HG03039 (cell line): ENCODE results near the gene MTX1.

Experiments used
- ATAC-seq: cut with Tn5 transposase; IDR thresholded peaks from one replicate; pipeline ENCODE4 v1.9.1; 2021; ENCODE audit warnings: mild to moderate bottlenecking, moderate library complexity; ENCODE audit not compliant: unreplicated experiment

The MTX1 gene

DNA sequence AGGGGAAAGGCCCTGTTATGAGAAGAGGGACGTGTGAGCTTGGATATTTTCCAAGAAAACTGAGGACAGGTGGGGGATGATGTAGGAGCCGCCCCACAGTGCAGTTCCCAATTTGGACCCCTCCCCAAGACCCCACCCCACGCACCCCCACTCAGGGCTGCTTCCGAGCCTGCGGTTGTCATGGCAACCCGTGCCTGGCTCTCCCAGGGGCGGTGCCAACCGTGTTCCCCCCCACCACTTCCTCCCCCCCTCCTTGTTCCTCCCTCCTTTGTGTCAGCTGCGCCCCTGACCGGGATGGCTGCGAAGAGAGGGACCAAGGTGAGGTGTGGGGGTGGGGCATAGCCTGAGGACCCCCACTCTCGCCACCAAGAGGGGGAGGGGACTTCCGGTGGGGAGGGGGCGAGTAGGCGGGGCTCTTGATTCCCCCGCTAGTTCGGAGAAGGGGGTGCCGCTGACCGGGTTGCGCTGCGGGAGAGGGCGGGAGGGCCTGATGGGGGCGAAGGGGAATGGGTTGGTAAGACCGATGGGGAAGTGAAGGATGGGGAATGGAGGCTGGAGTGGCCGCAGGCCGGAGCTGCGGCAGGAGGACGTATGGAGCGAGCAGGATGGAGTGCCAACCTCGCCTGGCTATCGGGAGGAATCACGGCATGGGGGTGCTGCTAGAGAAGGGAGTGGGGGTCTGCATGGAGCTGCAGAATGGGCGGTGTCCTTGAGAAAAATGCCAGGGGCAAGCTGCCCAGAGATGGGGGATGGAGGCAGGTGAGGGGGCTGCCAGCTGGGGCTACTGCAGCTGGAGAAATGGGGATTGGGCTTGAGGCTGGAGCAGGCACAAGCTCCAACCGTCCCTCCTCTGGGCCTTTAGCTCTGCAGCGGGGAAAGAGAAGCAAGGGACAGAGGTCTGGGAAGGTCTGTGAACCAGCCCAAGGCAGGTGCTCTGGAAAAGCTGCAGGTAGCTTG, 33.9 kb upstream of the MTX1 start:
- no peak for ATAC-seq

DNA sequence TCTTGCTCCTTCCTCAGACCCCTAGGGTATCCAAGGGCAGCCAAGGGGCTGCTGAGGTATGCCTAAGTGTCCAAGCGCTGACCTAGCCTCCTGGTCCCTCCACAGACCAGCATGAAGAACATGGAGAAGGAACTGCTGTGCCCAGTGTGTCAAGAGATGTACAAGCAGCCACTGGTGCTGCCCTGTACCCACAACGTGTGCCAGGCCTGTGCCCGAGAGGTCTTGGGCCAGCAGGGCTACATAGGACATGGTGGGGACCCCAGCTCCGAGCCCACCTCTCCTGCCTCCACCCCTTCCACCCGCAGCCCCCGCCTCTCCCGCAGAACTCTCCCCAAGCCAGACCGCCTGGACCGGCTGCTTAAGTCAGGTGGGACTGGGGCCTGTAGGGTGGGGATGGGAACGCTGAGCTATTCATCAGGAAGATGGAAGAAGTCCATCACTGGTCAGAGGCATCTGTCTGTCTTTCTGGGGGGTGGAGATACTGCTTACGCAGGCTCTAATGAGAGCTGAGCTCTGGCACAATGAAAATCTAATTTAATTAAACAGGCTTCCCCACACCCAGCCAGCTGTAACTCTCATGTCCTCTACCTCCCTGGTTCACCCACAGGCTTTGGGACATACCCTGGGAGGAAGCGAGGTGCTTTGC, 33.1 kb upstream of the MTX1 start:
- no peak for ATAC-seq

- no peak for ATAC-seq
Observed at GRCh38 chr1:155175927-155176371, 32.5 kb upstream of the MTX1 start.

- ATAC-seq: no peak
Observed at GRCh38 chr1:155176544-155177071, 31.9 kb upstream of the MTX1 start.

DNA sequence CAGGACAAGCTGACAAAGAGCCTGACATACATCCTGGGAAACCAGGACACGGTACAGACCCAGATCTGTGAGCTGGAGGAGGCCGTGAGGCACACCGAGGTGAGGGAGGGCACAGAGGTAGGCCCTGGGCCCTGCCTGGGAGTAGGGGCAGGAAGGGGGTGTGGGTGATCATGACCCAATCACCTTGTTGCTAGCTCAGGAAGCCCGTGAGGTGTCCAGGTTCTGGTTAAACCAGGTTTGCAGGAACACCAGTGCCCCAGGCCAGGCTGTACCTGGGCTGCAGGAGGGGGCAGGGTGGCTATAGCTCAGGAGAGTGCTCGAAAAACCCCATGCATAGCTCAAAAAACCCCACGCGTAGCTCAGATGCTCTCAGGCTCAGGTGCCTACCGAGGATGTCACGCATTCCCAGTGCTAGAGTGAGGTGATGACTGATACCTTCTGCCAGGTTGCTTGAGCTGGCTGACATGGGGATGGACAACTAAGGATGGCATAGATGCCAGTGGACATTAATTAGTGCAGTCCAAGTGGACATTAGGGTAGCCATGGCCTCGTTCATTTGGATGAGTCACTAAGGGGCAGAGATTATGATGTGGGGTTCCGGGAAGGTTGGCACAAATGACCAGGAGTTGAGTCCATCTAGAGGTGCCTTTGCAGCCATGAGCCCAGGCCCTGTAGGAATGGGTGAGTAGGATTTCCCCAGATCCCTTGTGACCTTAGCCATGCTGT, 31.1 kb upstream of the MTX1 start:
- no peak for ATAC-seq

GRCh38 chr1:155177918-155178281, 30.6 kb upstream of the MTX1 start:
- ATAC-seq: no peak

DNA sequence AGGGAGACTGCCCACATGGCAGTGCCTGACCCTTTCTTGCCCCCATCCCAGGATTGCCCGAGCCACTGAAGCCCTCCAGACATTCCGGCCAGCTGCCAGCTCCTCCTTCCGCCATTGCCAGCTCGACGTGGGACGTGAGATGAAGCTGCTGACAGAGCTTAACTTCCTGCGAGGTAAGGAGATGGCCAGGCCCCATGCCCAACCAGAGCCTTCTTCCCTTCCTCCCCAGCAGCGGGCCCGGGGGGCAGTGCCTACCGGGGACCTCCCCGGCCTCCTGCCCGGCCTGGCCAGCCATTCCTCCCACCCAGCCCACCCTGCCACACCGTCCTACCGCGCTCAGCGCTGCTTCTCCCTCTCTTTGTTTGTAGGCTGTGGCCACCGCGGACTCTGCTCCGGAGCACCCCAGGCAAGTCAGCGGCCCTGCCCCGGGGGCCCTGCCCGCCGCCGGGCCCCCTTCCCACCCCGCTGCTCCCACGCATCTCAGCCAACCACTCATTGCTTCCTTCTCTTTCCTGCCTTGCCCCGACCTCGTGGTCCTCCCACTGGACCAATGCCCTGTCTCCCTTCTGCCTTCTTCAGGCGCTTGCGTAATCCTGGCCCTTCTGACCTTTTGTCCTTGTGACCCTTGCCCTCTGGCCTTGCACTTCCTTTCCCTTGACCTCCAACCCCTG, 29.9 kb upstream of the MTX1 start:
- ATAC-seq: no peak

DNA sequence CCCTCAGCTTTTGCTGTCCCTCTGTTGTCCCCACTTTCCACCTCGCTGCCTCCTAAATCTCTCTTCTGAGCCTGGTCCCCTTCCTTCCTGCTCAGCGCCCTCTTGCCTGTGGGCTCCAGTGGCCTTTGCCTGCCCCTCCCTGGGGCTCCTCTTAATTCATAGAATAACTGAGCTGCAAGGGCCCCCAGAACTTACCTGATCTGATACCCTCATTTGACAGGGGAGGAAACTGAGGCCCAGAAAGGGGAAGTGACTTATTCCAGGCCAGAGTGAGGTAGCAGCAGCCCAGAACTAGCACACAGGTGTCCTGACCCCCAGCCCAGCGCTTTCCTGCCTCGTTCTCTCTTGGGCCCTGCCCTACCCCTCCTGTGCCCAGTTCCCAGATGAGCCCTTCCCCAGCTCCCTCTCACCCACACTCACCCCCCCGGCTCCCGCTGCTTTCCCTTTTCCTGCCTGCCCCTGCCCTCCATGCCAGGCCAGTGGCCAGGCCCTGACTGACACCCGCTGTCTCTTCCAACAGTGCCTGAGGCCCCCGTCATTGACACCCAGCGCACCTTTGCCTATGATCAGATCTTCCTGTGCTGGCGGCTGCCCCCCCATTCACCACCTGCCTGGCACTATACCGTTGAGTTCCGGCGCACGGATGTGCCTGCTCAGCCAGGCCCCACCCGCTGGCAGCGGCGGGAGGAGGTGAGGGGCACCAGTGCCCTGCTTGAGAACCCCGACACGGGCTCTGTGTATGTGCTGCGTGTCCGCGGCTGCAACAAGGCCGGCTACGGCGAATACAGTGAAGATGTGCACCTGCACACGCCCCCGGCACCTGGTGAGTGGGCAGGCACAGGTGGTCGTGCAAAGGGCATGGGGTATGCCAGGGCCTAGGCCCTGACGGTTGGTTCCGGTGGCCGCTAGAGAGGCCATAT, 29.1 kb upstream of the MTX1 start:
- no peak for ATAC-seq

DNA sequence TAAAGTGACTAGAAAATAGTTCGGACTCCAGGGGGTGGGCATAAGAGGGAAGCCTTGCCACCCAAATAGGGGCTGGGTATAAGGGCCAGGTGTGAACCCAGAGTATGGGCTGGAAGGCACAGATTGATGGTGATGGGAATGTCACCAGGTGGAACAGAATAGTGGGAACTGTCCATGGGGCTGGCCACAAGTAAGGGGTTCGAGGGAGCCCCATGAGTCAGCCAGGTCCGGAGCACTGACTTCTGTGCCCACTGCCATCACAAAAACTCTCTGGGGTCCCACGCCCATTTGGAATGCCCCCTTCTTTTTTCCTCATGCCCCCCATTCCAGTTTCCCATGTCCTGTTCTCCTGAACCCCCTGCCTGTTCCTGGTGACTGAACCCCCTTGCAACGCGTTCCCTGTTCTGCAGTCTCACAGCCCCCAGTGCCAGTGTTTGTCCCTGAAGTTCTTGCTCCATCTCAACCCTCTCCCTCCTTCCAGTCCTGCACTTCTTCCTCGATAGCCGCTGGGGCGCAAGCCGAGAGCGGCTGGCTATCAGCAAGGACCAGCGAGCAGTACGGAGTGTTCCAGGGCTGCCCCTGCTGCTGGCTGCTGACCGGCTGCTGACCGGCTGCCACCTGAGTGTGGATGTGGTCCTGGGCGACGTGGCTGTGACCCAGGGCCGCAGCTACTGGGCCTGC, 27.0 kb upstream of the MTX1 start:
- ATAC-seq: no peak

DNA sequence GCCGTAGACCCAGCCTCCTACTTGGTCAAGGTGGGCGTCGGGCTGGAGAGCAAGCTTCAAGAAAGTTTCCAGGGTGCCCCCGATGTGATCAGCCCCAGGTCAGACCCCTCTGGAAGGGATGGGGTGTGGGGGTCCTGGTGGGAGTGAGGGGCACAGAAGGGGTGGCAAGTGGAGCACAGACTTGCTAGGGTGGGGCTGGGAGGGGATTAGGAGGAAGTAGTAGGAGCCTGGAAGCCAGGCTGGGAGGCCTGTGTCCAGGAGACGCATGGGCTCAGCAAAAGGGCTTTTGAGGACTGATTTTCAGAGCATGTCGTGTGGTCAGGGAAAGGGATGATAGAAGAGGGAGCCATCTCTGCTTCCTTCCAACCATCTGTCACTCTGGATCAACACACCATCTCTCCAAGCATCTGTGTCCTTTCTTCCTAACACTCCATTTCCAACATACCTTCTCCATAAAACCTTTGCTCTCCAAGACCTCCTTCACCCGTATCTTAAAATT, 26.4 kb upstream of the MTX1 start:
- no peak for ATAC-seq

DNA sequence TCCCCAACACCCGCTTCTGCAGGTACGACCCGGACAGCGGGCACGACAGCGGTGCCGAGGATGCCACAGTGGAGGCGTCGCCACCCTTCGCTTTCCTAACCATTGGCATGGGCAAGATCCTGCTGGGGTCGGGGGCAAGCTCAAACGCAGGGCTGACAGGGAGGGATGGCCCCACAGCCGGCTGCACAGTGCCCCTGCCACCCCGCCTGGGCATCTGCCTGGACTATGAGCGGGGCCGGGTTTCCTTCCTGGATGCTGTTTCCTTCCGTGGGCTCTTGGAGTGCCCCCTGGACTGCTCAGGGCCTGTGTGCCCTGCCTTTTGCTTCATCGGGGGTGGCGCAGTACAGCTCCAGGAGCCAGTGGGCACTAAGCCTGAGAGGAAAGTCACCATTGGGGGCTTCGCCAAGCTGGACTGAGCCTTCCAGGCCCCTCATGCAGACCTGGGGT, 24.7 kb upstream of the MTX1 start:
- no peak for ATAC-seq

DNA sequence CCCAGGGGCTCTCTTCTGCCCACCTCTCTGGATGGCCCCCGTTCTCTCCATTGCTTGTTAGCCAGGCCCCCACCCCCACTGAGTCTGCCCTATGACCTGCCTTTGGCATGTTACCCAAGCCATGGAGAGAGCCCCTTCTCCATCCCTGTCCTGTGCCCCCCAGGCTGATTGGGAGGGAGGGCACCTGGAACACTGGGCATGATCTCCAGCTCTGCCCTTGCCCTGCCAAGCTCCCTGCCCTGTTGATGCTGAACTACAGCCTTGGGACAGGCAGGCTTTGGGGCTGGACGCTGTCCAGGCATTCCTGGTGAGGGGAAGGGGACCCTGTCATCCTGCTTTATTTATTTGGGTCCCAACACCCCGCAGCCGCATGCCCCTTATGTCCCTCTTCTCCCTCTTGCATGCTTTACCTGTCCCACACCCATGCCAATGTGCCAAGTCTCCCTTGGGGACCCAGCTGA, 24.1 kb upstream of the MTX1 start:
- ATAC-seq: no peak

- ATAC-seq: peak; percentile 64
Observed at GRCh38 chr1:155184835-155185782, 23.4 kb upstream of the MTX1 start.

GRCh38 chr1:155185783-155186066, 22.8 kb upstream of the MTX1 start:
- no peak for ATAC-seq

- ATAC-seq: no peak
Observed at GRCh38 chr1:155186067-155186793, 22.3 kb upstream of the MTX1 start.

- no peak for ATAC-seq
Observed at GRCh38 chr1:155186794-155187455, 21.6 kb upstream of the MTX1 start.

DNA sequence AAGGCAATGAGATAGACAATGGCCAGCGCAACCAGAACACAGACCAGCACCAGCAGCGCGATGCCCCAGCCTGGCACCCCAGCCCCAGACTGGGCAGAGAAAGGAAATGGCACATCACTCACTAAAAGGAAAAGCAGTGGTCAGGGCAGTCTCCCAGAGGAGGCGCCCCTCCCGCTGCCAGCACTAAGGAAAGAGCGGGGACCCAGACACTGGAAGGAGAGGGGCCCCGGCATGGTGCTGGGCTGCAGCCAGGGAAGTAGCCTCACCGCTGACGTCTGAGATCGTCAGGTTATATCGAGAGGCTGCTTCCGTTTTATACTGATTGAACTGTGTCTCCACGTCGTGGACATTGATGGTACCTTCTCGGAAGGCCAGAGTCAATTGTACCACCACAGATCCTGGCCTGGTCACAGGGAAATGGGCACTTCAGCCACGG, 21.0 kb upstream of the MTX1 start:
- no peak for ATAC-seq
